ENCODE measurements around the gene CHD5.

The CHD5 gene

DNA sequence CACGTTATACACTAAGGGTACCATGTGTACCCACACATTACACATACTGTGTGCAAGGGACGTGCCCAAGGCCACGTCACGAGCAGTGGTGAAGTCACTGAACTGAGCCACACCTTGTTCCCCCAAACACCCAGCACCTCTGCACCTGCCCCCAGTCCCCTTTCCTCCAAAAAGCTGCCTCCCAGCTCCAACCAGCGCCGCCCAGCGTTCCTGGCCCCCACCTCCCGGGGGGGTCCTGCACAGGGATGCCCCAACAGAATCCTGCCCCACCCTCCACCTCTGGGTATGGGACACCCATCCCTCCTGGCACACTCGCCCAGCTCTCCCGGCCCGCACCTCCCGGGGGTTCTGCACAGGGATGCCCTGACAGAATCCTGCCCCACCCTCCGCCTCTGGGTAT is 54.1 kb downstream of the CHD5 start:
- in situ Hi-C loops (cut with HindIII; ENCODE audit: low sequenced_read_pairs): no loop called here
- DNase-seq (ENCODE audit: low read depth, low spot score): no peak
- TF ChIP-seq, protein P1, sequence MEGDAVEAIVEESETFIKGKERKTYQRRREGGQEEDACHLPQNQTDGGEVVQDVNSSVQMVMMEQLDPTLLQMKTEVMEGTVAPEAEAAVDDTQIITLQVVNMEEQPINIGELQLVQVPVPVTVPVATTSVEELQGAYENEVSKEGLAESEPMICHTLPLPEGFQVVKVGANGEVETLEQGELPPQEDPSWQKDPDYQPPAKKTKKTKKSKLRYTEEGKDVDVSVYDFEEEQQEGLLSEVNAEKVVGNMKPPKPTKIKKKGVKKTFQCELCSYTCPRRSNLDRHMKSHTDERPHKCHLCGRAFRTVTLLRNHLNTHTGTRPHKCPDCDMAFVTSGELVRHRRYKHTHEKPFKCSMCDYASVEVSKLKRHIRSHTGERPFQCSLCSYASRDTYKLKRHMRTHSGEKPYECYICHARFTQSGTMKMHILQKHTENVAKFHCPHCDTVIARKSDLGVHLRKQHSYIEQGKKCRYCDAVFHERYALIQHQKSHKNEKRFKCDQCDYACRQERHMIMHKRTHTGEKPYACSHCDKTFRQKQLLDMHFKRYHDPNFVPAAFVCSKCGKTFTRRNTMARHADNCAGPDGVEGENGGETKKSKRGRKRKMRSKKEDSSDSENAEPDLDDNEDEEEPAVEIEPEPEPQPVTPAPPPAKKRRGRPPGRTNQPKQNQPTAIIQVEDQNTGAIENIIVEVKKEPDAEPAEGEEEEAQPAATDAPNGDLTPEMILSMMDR (IDR thresholded peaks at IDR 0.05; ENCODE audit: low read depth, low read length): no peak
- H3K4me3 ChIP-seq (ENCODE audit: low read depth, low read length): no peak overlapping the region

DNA sequence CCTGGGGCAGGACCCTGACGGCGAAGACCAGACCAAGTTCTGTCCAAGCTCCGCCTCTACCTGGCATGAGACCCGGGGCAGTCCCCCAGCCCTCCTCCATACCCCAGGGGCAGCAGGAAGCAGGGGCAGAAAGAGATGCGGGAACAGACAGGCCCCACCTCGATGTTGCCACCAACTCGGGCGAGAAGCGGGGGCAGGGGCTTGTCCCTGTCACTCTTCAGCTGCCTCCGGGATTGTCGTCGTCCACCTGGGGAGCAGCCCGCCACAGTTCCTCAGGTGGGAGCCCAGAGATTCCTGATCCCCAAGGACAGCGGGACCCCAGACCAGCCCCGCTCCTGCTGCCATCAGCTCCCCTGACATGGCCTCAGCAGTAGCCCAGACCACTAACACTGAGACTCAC is 54.8 kb downstream of the CHD5 start:
- in situ Hi-C loops (cut with HindIII; ENCODE audit: low sequenced_read_pairs): no loop called here
- TF ChIP-seq, protein P1 (IDR thresholded peaks at IDR 0.05; ENCODE audit: low read depth, low read length): no peak
- no peak for DNase-seq (ENCODE audit: low read depth, low spot score)
- no peak overlapping the region for H3K4me3 ChIP-seq (ENCODE audit: low read depth, low read length)

DNA sequence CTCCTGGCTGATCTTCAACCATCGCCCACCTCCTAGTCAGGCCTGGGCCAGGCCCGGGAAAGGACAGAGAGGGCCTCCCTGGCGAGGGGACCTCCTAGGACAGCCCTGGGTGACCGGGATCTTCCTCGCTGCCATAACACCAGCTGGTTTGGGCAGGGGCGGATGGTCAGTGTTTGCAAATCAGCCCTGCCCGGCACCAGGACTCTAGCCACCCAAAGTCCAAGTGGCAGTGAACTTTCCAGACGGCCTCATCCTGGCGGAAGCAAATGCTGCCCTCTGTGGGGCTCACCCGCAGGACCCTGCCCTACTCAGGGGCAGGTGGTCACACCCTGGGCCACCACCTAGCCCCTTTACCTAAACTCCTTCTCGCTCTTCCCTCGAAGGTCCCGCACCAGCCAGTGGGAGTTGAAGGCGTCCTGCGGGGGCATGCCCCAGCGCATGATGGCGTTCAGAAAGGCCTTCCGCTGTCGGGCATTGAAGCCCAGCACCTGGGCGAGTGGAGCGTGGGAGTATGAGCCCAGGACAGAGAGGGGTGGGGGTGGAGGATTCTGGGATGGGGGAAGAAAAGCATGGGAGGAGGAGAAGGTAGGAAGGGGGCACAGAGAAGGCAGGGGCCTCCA is 55.3 kb downstream of the CHD5 start:
- TF ChIP-seq, protein P1 (IDR thresholded peaks at IDR 0.05; ENCODE audit: low read depth, low read length): no peak
- DNase-seq (ENCODE audit: low read depth, low spot score): no peak
- in situ Hi-C loops (cut with HindIII; ENCODE audit: low sequenced_read_pairs): no loop called here
- H3K4me3 ChIP-seq (ENCODE audit: low read depth, low read length): no peak overlapping the region

DNA sequence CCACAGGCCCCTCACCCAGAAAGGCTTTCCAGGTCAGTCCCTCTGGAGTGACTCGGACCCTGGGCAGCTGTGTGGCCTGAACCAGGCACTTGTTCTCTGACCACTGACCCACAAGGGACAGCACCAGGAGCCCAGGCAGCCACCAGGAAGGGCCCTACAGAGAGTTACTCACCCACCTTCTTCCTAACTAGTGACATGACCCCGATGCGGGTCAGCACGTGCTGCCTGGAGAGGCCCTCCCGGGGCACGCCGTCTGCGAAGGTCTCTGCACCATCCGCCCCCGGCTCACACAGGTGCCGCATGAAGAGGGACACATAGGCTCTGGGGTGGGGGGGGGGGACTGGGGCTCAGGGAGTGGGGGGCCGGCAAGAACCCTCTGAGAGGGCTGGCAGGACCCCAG is 55.8 kb downstream of the CHD5 start:
- DNase-seq (ENCODE audit: low read depth, low spot score): no peak
- in situ Hi-C loops (cut with HindIII; ENCODE audit: low sequenced_read_pairs): no loop called here
- TF ChIP-seq, protein P1 (IDR thresholded peaks at IDR 0.05; ENCODE audit: low read depth, low read length): no peak
- no peak overlapping the region for H3K4me3 ChIP-seq (ENCODE audit: low read depth, low read length)

DNA sequence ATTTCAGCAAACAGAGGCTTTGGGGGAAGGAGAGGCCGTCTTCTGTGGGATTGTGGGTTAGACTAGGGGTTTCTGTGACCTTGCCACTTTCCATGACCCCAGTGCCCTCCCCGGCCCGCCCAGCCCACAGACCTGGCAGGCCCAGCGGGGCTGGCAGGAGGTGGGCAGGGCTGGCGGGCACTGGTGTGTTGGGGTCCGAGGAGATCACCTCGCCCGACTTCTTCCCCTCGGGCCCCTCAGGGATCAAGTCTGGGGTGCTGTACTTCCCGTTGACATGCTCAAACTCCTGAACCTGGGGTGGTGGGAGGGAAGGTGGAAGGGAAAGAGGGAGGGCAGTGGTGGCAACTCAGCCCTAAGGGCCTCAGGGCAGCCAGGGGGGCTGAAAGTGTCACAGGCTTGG is 56.3 kb downstream of the CHD5 start:
- TF ChIP-seq, protein P1 (IDR thresholded peaks at IDR 0.05; ENCODE audit: low read depth, low read length): no peak
- H3K4me3 ChIP-seq (ENCODE audit: low read depth, low read length): no peak overlapping the region
- DNase-seq (ENCODE audit: low read depth, low spot score): no peak
- in situ Hi-C loops (cut with HindIII; ENCODE audit: low sequenced_read_pairs): no loop called here

DNA sequence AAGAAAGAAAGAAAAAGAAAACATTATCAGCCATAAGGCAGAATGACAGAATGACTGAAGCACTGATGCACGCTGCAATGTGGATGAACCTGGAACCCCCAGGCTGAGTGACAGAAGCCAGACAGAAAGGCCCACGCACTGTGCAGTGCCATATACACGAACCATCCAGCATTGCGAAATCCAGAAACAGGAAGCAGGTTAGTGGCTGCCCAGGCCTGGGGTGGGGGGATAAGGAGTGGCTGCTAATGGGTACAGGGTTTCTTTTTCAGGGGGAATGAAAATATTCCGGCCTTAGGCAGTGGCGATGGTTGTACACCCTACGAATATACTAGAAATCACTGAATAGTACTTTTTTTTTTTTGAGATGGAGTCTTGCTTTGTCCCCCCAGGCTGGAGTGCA is 57.0 kb downstream of the CHD5 start:
- DNase-seq (ENCODE audit: low read depth, low spot score): no peak
- in situ Hi-C loops (cut with HindIII; ENCODE audit: low sequenced_read_pairs): no loop called here
- TF ChIP-seq, protein P1 (IDR thresholded peaks at IDR 0.05; ENCODE audit: low read depth, low read length): no peak
- H3K4me3 ChIP-seq (ENCODE audit: low read depth, low read length): no peak overlapping the region

Measured in astrocyte of the spinal cord (primary cell).